NCI-H526 (cell line): ENCODE data around the gene EEFSEC.
A peak's percentile ranks its signal among the peaks of the same experiment; 100 is the strongest.

Source experiments
- DNase-seq, 2 experiments: peaks; one replicate each; lab custom pipeline; 2025; lab: John Stamatoyannopoulos, UW

EEFSEC gene

GRCh38 chr3:128316481-128316891 lies 163.2 kb downstream of the EEFSEC start:
- no peak for DNase-seq

GRCh38 chr3:128317101-128317697 lies 163.9 kb downstream of the EEFSEC start:
- DNase-seq, result peak in 1 of 2 experiments; percentile 19

- DNase-seq, result peak in 1 of 2 experiments; percentile 18
These were observed 164.5 kb downstream of the EEFSEC start for GRCh38 chr3:128317698-128318231.

- no peak for DNase-seq
These were observed 165.1 kb downstream of the EEFSEC start for GRCh38 chr3:128318275-128318941.

GRCh38 chr3:128319107-128319506 lies 165.8 kb downstream of the EEFSEC start:
- DNase-seq, result peak; percentile 16 to 53

- peak in 1 of 2 experiments; percentile 22 for DNase-seq
These were observed 166.5 kb downstream of the EEFSEC start for GRCh38 chr3:128319741-128320141.

- no peak for DNase-seq
These were observed 167.5 kb downstream of the EEFSEC start for GRCh38 chr3:128320551-128321340.

GRCh38 chr3:128321418-128321817 lies 168.1 kb downstream of the EEFSEC start:
- no peak for DNase-seq

GRCh38 chr3:128322030-128323022 lies 169.0 kb downstream of the EEFSEC start:
- peak in 1 of 2 experiments; percentile 54 for DNase-seq

- DNase-seq, result no peak
These were observed 170.2 kb downstream of the EEFSEC start for GRCh38 chr3:128323206-128324081.

- DNase-seq, result no peak
These were observed 171.8 kb downstream of the EEFSEC start for GRCh38 chr3:128324911-128325592.

GRCh38 chr3:128326051-128326823 lies 173.0 kb downstream of the EEFSEC start:
- DNase-seq, result no peak

- DNase-seq, result no peak
These were observed 174.3 kb downstream of the EEFSEC start for GRCh38 chr3:128327606-128328031.

- no peak for DNase-seq
These were observed 175.5 kb downstream of the EEFSEC start for GRCh38 chr3:128328546-128329458.

GRCh38 chr3:128329491-128330213 lies 176.4 kb downstream of the EEFSEC start:
- DNase-seq, result no peak

GRCh38 chr3:128330214-128330842 lies 177.0 kb downstream of the EEFSEC start:
- no peak for DNase-seq
